ENCODE data around the gene SDK1.

Gene SDK1

GRCh38 chr7:3780016-3780415, 479.0 kb downstream of the SDK1 start:
- no peak for DNase-seq (ENCODE audit: low read depth in 2 of 2, low spot score in 1 of 2)

GRCh38 chr7:3780525-3780924, 479.5 kb downstream of the SDK1 start:
- no peak for DNase-seq (ENCODE audit: low read depth in 2 of 2, low spot score in 1 of 2)

- DNase-seq (ENCODE audit: low read depth in 2 of 2, low spot score in 1 of 2) = no peak
Measured at GRCh38 chr7:3781607-3782006, 480.6 kb downstream of the SDK1 start.

- no peak for DNase-seq (ENCODE audit: low read depth in 2 of 2, low spot score in 1 of 2)
Measured at GRCh38 chr7:3787717-3788264, 486.7 kb downstream of the SDK1 start.

GRCh38 chr7:3790803-3791202, 489.8 kb downstream of the SDK1 start:
- no peak for DNase-seq (ENCODE audit: low read depth in 2 of 2, low spot score in 1 of 2)

- DNase-seq (ENCODE audit: low read depth in 2 of 2, low spot score in 1 of 2) = no peak
Measured at GRCh38 chr7:3791327-3791726, 490.3 kb downstream of the SDK1 start.

- no peak for DNase-seq (ENCODE audit: low read depth in 2 of 2, low spot score in 1 of 2)
Measured at GRCh38 chr7:3795141-3795540, 494.1 kb downstream of the SDK1 start.

GRCh38 chr7:3795781-3796180, 494.7 kb downstream of the SDK1 start:
- DNase-seq (ENCODE audit: low read depth in 2 of 2, low spot score in 1 of 2) = no peak

- DNase-seq (ENCODE audit: low read depth in 2 of 2, low spot score in 1 of 2) = no peak
Measured at GRCh38 chr7:3805151-3805550, 504.1 kb downstream of the SDK1 start.

GRCh38 chr7:3806516-3806915, 505.5 kb downstream of the SDK1 start:
- no peak for DNase-seq (ENCODE audit: low read depth in 2 of 2, low spot score in 1 of 2)

GRCh38 chr7:3807824-3808223, 506.8 kb downstream of the SDK1 start:
- DNase-seq (ENCODE audit: low read depth in 2 of 2, low spot score in 1 of 2) = no peak

GRCh38 chr7:3821488-3821887, 520.4 kb downstream of the SDK1 start:
- DNase-seq (ENCODE audit: low read depth in 2 of 2, low spot score in 1 of 2) = no peak

- DNase-seq (ENCODE audit: low read depth in 2 of 2, low spot score in 1 of 2) = no peak
Measured at GRCh38 chr7:3825491-3825890, 524.4 kb downstream of the SDK1 start.

GRCh38 chr7:3832199-3832598, 531.1 kb downstream of the SDK1 start:
- no peak for DNase-seq (ENCODE audit: low read depth in 2 of 2, low spot score in 1 of 2)

- no peak for DNase-seq (ENCODE audit: low read depth in 2 of 2, low spot score in 1 of 2)
Measured at GRCh38 chr7:3835109-3835508, 534.1 kb downstream of the SDK1 start.

- no peak for DNase-seq (ENCODE audit: low read depth in 2 of 2, low spot score in 1 of 2)
Measured at GRCh38 chr7:3836855-3837254, 535.8 kb downstream of the SDK1 start.

GRCh38 chr7:3844540-3845151, 543.6 kb downstream of the SDK1 start:
- no peak for DNase-seq (ENCODE audit: low read depth in 2 of 2, low spot score in 1 of 2)

GRCh38 chr7:3846738-3847137, 545.7 kb downstream of the SDK1 start:
- DNase-seq (ENCODE audit: low read depth in 2 of 2, low spot score in 1 of 2) = no peak

GRCh38 chr7:3847336-3847735, 546.3 kb downstream of the SDK1 start:
- no peak for DNase-seq (ENCODE audit: low read depth in 2 of 2, low spot score in 1 of 2)

GRCh38 chr7:3859431-3859830, 558.4 kb downstream of the SDK1 start:
- no peak for DNase-seq (ENCODE audit: low read depth in 2 of 2, low spot score in 1 of 2)

GRCh38 chr7:3860932-3861331, 559.9 kb downstream of the SDK1 start:
- DNase-seq (ENCODE audit: low read depth in 2 of 2, low spot score in 1 of 2) = no peak

GRCh38 chr7:3861386-3861785, 560.3 kb downstream of the SDK1 start:
- no peak for DNase-seq (ENCODE audit: low read depth in 2 of 2, low spot score in 1 of 2)

GRCh38 chr7:3861941-3862340, 560.9 kb downstream of the SDK1 start:
- DNase-seq (ENCODE audit: low read depth in 2 of 2, low spot score in 1 of 2) = no peak

All from stimulated activated CD8-positive, alpha-beta memory T cell treated with anti-CD3 and anti-CD28 coated beads, Interleukin-4, amount 100 ng/mL, for 4 hours (primary cell).